Endothelial cell of umbilical vein (primary cell): ENCODE data around the gene LINC01488. TPM values are rescaled to one million over a fixed set of nuclear protein-coding genes. Genes with fewer than 3 reads are reported as not detected.
A peak's percentile ranks its signal among the peaks of the same experiment; 100 is the strongest.

Source experiments
- BruUV-seq: library from RNA; stranded (reverse); fragments of 400-500 nt; replicated peaks from 2 replicates; lab custom pipeline; 2021; lab: Mats Ljungman, UMichigan
- CTCF ChIA-PET: fragments of 300-600, 350-600 bp; sonication (Branson Sonifier 250); formaldehyde crosslinking; loops from one replicate; lab custom pipeline; 2021; ENCODE audit warnings: antibody characterized with exemption, inconsistent platforms; lab: Charles Lee
- POLR2A ChIA-PET: fragments of 300-600, 350-600 bp; sonication (Branson Sonifier 250); formaldehyde crosslinking; loops from one replicate; lab custom pipeline; 2021; ENCODE audit warnings: antibody characterized with exemption, inconsistent platforms; lab: Charles Lee
- DNase-seq: peaks from one replicate; pipeline ENCODE4 v3.0.0-alpha.2; 2011; ENCODE audit warnings: low read depth, low spot score
- FAIRE-seq: peaks from 2 replicates; lab custom pipeline; 2011; peaks lifted over from hg19 to GRCh38; lab: Jason Lieb, UNC
- H2AFZ ChIP-seq: 2 replicates; pipeline ENCODE4 v1.6.0; 2012; ENCODE audit warnings: low read depth, low read length, control low read depth, inconsistent platforms
- H3K27ac ChIP-seq: 2 replicates; pipeline ENCODE4 v1.5.1; 2011; ENCODE audit warnings: low read depth, mild to moderate bottlenecking, control low read depth, low read length, moderate library complexity; ENCODE audit not compliant: insufficient read depth
- H3K27me3 ChIP-seq, 2 experiments: 2 replicates each; pipeline versions ENCODE4 v1.6.0 to v1.6.1; 2011; ENCODE audit warnings: low read length in 2 of 2, mixed read lengths in 1 of 2; ENCODE audit not compliant: control insufficient read depth in 2 of 2, insufficient read depth in 2 of 2
- H3K36me3 ChIP-seq, 2 experiments: 2 replicates in 1 of 2; 3 replicates in 1 of 2; pipeline ENCODE4 v1.5.1; 2011; ENCODE audit warnings: low read length in 2 of 2, mild to moderate bottlenecking in 1 of 2, moderate library complexity in 1 of 2; ENCODE audit not compliant: control insufficient read depth in 2 of 2, insufficient read depth in 2 of 2; ENCODE audit errors: extremely low read depth in 1 of 2
- H3K4me1 ChIP-seq: 3 replicates; pipeline ENCODE4 v1.5.1; 2011; ENCODE audit warnings: mild to moderate bottlenecking, low read length; ENCODE audit not compliant: control insufficient read depth, insufficient read depth; ENCODE audit errors: extremely low read depth
- H3K4me2 ChIP-seq: 2 replicates; pipeline ENCODE4 v1.6.1; 2011; ENCODE audit warnings: low read length, control low read depth, mixed read lengths; ENCODE audit not compliant: insufficient read depth
- H3K4me3 ChIP-seq, 3 experiments: fragments of 200-600 bp in 1 of 3; sonication (generic), shearing (Covaris generic) in 1 of 3; replicated peaks in 1 of 3; 2 replicates each; pipeline ENCODE4 v1.5.1; 2011 to 2016; ENCODE audit warnings: control low read depth in 3 of 3, low read length in 3 of 3, mild to moderate bottlenecking in 2 of 3, inconsistent platforms in 1 of 3, low read depth in 1 of 3, moderate library complexity in 1 of 3; ENCODE audit not compliant: insufficient read depth in 1 of 3
- H3K79me2 ChIP-seq: 2 replicates; pipeline ENCODE4 v1.6.0; 2012; ENCODE audit warnings: low read length, inconsistent platforms; ENCODE audit not compliant: control insufficient read depth, insufficient read depth
- H3K9ac ChIP-seq: replicated peaks from 2 replicates; pipeline ENCODE3; 2011; ENCODE audit warnings: low read length, control low read depth; ENCODE audit not compliant: insufficient read depth; ENCODE audit errors: extremely low read depth
- H3K9me1 ChIP-seq: replicated peaks from 3 replicates; pipeline ENCODE4 v1.6.0; 2011; ENCODE audit warnings: mild to moderate bottlenecking, low read length; ENCODE audit not compliant: control insufficient read depth, insufficient read depth; ENCODE audit errors: extremely low read depth
- H3K9me3 ChIP-seq: replicated peaks from 2 replicates; pipeline ENCODE4 v1.5.1; 2012; ENCODE audit warnings: low read length, inconsistent platforms; ENCODE audit not compliant: control insufficient read depth, insufficient read depth
- H4K20me1 ChIP-seq: replicated peaks from 2 replicates; pipeline ENCODE3; 2011; ENCODE audit warnings: mild to moderate bottlenecking, low read length; ENCODE audit not compliant: control insufficient read depth, insufficient read depth; ENCODE audit errors: extremely low read depth
- CTCF ChIP-seq, 2 donors: IDR thresholded peaks; 1 replicate in 1 of 2; 2 replicates in 1 of 2; pipeline ENCODE4 v1.5.1; 2011; ENCODE audit warnings: low read length in 2 of 2, mild to moderate bottlenecking in 2 of 2, moderate library complexity in 2 of 2, control low read depth in 1 of 2, inconsistent platforms in 1 of 2, low read depth in 1 of 2; ENCODE audit not compliant: insufficient read depth in 1 of 2; ENCODE audit errors: extremely low read depth in 1 of 2
- EZH2 ChIP-seq: IDR thresholded peaks from 2 replicates; pipeline ENCODE4 v1.6.1; 2012; ENCODE audit warnings: borderline replicate concordance, low read depth, mild to moderate bottlenecking, moderate library complexity, low read length, inconsistent platforms; ENCODE audit not compliant: severe bottlenecking
- GATA2 ChIP-seq: IDR thresholded peaks from 2 replicates; pipeline ENCODE4 v1.7.0; 2011; ENCODE audit warnings: low read depth, mild to moderate bottlenecking, moderate library complexity, mixed read lengths, low read length; ENCODE audit not compliant: insufficient read length, insufficient read depth
- JUN ChIP-seq: IDR thresholded peaks from 2 replicates; pipeline ENCODE4 v1.6.1; 2011; ENCODE audit warnings: borderline replicate concordance, low read depth; ENCODE audit not compliant: insufficient read length, insufficient read depth
- MAX ChIP-seq: IDR thresholded peaks from 2 replicates; pipeline ENCODE4 v1.6.1; 2011; ENCODE audit not compliant: insufficient read depth, insufficient read length
- MYC ChIP-seq: IDR thresholded peaks from one replicate; pipeline ENCODE4 v1.6.1; 2011; ENCODE audit warnings: mild to moderate bottlenecking, low read depth, low read length
- POLR2A ChIP-seq: IDR thresholded peaks from 2 replicates; pipeline ENCODE4 v1.6.1; 2012; ENCODE audit warnings: low read depth, mild to moderate bottlenecking, control low read depth, low read length
- POLR2AphosphoS5 ChIP-seq: IDR thresholded peaks from 2 replicates; pipeline ENCODE4 v1.6.1; 2012; ENCODE audit warnings: low read depth, mild to moderate bottlenecking, control low read depth, low read length, moderate library complexity; ENCODE audit not compliant: insufficient read depth
- dilution Hi-C: fragments of 300-500 bp; cut with MboI; formaldehyde crosslinking; loops from one replicate; pipeline ENCODE4 v1.15.0; 2019; ENCODE audit warnings: low sequenced_read_pairs; ENCODE audit not compliant: extremely low pct_ligation_motif_present
- intact Hi-C: fragments of 100-400 bp; cut with micrococcal nuclease; formaldehyde crosslinking; loops from one replicate; pipeline ENCODE4 v1.10.0; 2022
- polyA plus RNA-seq, 4 experiments: library from polyadenylated mRNA; depleted of rRNA in 3 of 4; stranded (reverse) in 3 of 4; unstranded in 1 of 4; fragments of >200 nt; gene quantifications; 2 replicates each; pipeline versions ENCODE4 v1.2.1 to v1.2.3, GENCODE V29; 2011 to 2012; ENCODE audit warnings: missing spikeins in 1 of 4
- total RNA-seq: library from RNA; stranded (reverse); gene quantifications from 2 replicates; pipeline ENCODE4 v1.2.3, GENCODE V29; 2021

LINC01488 gene
- total and polyA plus RNA-seq, 2 donors (not counting 3 experiments of a cell fraction or from before 2014, with no cell fraction given), result not detected

- DNase-seq (no peak), FAIRE-seq (no peak)
- Histone ChIP-seq H3K4me1 (no peaks in the 10 kb centered on the region), H3K9me1 (no peaks in the 10 kb centered on the region), H3K27ac (no peak overlapping the region), H3K9me3 (peaks cover 7% of the 10 kb centered on the region), H3K9ac (no peak overlapping the region), H3K79me2 (no peaks in the 10 kb centered on the region), H3K4me3 (no peak overlapping the region), H2AFZ (no peak overlapping the region), H4K20me1 (no peaks in the 10 kb centered on the region), H3K27me3 (no peaks in the 10 kb centered on the region), H3K36me3 (no peaks in the 10 kb centered on the region), H3K4me2 (no peak overlapping the region)
- intact Hi-C loops (no loop called here), dilution Hi-C loops (no loop called here)
- ChIA-PET CTCF (no interaction called here), POLR2A (no interaction called here)
- no TSS peak for BruUV-seq
- TF ChIP-seq EZH2 (no peak), GATA2 (no peak), POLR2A (no peak), MYC (no peak)
These were observed 17.2 kb upstream of the LINC01488 start for GRCh38 chr11:69463995-69464960.

GRCh38 chr11:69465236-69466000 is 16.0 kb upstream of the LINC01488 start:
- Histone ChIP-seq H4K20me1 (no peaks in the 10 kb centered on the region), H3K9ac (no peak overlapping the region), H3K27ac (no peak overlapping the region), H2AFZ (no peak overlapping the region), H3K4me3 (no peak overlapping the region), H3K79me2 (no peaks in the 10 kb centered on the region), H3K9me1 (no peaks in the 10 kb centered on the region), H3K9me3 (peaks cover 7% of the 10 kb centered on the region), H3K4me2 (no peak overlapping the region), H3K4me1 (no peaks in the 10 kb centered on the region), H3K27me3 (no peaks in the 10 kb centered on the region), H3K36me3 (no peaks in the 10 kb centered on the region)
- DNase-seq (no peak), FAIRE-seq (peak; percentile 8)
- BruUV-seq, result no TSS peak
- intact Hi-C loops (no loop called here), dilution Hi-C loops (no loop called here)
- CTCF ChIA-PET, result interaction anchor here (0.6 to 1.8 kb wide), 3 partner anchors 9 to 334 kb away, joined by 3 to 5 read pairs (median 5); no protein-coding TSS in a partner anchor
- no peak for TF ChIP-seq MAX
- TF ChIP-seq CTCF (IDR thresholded peaks at IDR 0.05; ENCODE audit: extremely low read depth in 1 of 2, insufficient read depth in 1 of 2, low read depth in 1 of 2, low read length in 2 of 2), result no peak
- no peak for TF ChIP-seq GATA2
- TF ChIP-seq POLR2AphosphoS5, result no peak
- TF ChIP-seq JUN, result no peak
- POLR2A ChIA-PET, result no interaction called here
